ENCODE results near the gene SOX9.

SOX9 gene

DNA sequence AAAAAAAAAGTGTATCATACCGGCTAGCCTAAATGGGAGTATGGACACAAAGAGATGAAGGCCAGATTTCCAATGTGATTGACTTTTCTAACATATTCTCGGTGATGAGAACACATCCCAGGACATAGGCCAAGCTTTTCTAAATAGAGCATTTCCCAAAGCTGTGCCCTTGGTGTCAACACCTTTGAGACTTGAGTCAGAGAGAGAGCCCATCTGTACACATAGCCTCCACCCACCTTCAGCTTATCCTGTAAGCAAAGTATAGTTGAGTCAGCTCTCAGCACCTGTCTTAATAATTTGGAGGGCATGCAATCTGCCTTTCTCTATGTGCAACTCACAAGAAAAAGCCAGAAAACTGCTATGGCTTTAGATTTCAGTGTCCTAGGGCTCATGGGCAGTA lies 42.7 kb downstream of the SOX9 start:
- DNase-seq: no peak

DNA sequence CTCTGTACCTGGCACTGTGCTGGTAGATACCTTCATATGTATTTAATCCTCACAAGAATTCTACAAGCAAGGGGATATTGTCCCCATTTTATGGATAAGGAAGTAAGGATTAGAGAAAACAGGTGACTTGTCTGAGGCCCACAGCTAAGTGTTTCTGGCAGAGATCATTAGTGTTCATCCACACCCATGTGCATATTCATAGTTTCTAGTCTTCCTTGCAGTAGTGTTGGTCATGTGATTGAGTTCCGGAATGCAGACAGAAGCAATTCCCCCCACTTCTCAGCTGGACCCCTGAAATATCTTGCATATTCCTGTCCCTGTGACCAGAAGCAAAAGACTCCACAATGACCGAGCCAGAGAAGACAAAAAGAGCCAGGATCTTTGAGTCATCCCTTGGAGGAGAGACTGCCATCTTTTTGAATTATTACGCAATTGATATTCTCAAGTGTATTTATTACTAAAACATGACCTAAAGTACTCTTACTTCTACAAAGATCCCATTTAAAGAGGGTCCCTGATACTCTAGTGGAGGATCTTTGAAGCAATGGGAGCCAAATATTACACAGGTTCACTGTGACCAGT lies 43.4 kb downstream of the SOX9 start:
- no peak for DNase-seq

DNA sequence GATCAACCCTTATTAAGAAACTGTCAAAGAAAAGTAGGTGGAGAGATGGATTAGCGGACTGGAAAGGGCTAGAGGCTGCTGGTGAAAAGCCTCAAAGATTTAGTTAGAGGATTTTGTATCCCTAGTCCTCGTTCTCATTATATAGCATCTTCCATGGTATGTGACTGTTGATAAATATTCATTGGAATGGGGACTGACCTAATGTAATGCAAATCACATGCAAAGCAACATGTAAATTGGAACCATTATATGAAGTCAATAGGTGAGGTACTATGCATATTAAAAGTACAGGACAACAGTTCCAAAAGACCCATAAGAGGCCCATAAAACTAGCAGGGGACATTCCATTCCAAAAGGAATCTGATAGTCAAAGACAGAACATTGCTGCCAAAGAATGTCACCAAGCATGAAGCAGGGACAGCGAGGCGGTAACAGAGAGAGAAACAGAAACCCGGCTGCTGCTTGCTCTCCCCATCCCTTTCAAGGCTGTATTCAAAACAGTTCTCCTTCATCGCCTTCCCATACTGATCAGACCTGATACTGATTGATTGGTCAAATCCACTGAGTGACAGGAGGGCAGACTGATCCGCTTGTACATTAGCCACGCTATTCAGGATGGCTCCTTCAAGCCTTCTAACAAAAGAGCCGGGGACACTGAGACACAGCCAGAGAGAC lies 44.5 kb downstream of the SOX9 start:
- no peak for DNase-seq

DNA sequence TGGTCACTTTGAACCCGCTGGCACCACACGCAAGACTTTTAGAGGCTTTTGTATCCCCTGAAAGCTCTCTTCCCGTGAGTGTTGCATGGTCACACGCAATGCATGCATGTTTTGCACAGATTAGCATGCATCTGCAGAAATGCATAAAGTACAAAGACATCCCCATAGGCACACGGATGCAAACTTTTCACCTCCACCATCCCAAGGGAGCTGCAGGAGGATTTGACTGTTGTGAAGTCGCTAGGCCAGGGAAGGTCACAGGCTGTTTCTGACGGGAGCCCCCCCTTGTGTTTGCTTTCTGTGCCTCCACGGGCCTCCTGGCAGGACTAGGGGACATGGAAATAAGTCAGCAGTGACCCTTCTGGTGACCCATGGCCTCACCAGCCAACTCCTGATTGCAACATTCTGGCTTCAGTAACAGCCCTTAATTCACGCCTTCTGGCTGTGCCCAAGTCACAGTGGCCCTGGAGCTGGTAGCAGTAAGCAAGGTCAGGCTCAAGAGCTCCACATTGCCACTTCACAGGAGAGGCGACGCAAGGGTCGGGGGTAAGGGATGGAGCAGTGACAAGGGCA lies 45.1 kb downstream of the SOX9 start:
- DNase-seq: no peak

DNA sequence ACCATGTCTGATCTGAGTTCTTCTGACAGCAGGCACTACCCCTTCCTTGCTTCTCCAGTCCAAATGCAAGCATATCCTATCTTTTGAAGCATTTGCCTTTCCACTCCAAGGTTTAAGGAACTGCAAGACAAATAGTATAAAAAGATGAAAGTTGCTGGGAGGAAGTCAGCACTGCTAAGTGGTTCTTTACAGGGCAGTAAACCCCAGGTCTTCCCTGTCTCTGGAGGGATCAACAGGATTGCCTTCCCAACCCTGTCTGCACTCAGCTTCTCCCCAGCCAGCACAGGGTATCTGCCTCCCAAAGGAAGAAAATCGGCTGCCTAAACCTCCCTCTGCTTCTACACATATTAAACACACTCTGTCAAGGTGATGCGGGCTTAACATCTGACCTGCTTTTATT lies 46.8 kb downstream of the SOX9 start:
- no peak for DNase-seq

DNA sequence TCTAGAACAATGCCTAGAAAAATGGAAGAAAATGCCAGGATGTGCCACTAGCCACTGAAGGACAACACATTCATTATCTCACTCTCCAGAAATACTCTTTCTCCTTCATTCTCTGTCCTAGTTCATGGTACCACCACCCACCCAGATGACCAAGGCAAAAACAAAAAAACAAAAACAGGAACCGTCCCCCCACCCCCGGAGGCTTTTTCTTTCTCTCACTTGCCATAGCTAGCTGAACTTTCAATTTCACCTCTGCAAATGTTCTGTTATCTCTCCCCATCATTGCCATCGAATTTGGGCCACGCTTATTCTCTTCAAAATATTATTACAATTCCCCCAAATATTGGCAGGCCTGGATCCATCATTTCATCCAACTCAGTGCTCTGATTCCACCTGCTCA lies 49.0 kb downstream of the SOX9 start:
- DNase-seq: no peak

DNA sequence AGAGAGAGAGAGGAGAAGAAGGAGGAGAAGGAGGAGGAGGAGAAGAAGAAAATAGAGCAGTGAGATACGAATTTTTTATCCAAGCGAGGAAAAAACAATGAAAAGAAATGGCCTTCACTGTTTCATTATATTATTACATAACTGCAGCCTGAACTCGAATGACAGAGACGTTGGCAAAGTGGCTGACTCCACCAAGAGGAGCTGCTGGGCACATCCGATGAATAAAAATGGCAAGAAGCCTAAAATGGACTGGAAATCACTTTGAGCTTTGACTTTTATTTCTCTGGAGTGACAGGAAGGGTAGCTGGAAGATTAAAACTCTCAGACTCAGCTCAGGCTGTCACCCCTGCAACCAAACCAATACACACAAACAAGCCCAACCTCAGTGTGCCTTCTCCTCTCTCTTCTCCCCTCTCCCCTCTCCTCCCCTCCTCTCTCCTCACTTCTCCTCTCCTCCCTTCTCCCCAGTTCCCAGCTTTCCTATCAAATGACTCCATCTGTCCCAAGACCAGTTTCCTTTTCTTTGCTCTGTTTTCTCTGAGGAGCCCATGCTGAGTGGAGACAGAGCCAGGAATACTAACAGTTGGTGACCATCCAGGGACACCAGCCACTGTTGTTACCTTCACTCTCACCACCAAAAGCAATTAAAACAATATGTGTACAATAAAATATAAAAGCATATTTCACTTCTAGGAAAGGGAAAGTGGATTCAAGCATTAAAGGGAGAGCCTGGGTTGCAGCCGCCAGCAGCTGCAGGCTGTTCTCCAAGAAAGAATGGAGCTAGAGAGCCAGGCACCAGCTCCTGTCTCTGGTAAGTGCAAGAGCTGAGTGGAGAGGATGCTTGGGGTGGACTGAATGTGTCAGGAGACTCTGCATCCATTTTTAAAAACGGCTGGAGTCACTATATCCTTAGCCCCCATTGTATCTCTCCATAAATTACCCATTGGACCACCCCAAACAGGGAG lies 51.2 kb downstream of the SOX9 start:
- DNase-seq: no peak

DNA sequence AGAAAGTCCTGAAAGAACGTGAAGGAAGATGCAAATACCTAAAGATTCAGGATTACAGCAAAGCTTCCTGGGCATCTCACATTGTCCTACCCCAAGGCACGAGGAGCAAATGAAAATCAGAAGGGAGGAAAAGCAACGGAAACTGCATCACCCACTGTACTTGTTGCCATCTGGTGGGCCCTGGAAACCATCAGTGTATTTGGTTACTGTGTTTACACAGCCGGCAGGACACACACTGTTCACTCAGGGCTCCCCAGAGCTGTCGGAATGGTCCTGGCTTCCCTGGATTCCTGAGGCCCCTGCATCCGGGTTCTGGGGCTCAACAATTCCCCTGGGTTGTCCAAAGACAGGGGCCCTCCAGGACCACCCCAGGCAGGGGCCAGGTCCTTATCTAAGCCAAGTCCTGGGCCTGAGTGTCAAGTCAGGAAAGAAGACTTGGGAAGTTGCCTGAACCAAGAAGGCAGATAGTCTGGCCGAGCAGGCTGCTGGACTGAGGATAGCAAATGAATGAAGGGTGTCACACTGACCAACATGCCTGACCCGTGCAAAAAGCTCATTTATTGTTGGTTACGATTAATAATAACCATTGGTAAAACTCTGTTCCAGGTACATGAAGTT lies 52.8 kb downstream of the SOX9 start:
- DNase-seq: no peak

DNA sequence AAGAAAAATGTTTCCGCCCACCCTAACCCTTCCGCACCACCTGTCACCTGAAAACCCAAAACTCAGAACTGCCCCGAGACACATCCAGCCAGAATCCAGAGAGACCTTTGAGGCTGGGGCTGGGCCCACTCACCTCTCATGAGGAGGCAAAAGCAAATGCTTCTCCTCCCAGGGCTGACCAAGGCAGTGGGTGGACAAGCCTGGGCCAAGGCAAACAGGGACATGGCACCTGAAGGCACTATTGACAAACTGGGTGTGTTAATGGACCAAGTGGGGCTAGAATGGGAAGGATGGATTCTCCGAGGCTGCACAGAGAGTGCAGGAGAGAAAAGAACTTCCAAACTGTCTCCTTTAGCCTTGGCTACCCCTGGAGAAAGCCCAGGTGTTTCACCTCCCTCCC lies 54.4 kb downstream of the SOX9 start:
- no peak for DNase-seq
